Activated B cell treated with CpG ODN at 0.5 μM for 24 hours (primary cell): ENCODE results near the gene KRT80. TPM values are rescaled to one million over a fixed set of nuclear protein-coding genes. Genes with fewer than 3 reads are reported as not detected.

Experiments
- ATAC-seq: fragments of 200-7000 bp; cut with Tn5 transposase; one replicate; pipeline ENCODE4 v1.10.0; 2021; ENCODE audit warnings: low read depth, mild to moderate bottlenecking, moderate library complexity
- CTCF ChIA-PET: fragments of 350-600 bp; sonication (Branson Sonifier 250); formaldehyde crosslinking; loops from one replicate; lab custom pipeline; 2021; ENCODE audit warnings: antibody characterized with exemption; lab: Charles Lee
- POLR2A ChIA-PET: fragments of 350-600 bp; sonication (Branson Sonifier 250); formaldehyde crosslinking; loops from one replicate; lab custom pipeline; 2021; ENCODE audit warnings: antibody characterized with exemption; lab: Charles Lee
- DNase-seq: peaks from one replicate; pipeline ENCODE4 v3.0.0; 2022
- H3K27ac Mint-ChIP-seq: one replicate; pipeline ENCODE4 v1.8.0; 2020; ENCODE audit warnings: mixed read lengths
- H3K27me3 Mint-ChIP-seq: one replicate; pipeline ENCODE4 v1.8.0; 2021; ENCODE audit warnings: mixed read lengths
- H3K36me3 Mint-ChIP-seq: one replicate; pipeline ENCODE4 v1.8.0; 2021; ENCODE audit warnings: low read depth, mixed read lengths
- H3K4me1 Mint-ChIP-seq: one replicate; pipeline ENCODE4 v1.8.0; 2021; ENCODE audit warnings: mixed read lengths
- H3K4me3 Mint-ChIP-seq: one replicate; pipeline ENCODE4 v1.8.0; 2020; ENCODE audit warnings: mild to moderate bottlenecking, mixed read lengths
- H3K9me3 Mint-ChIP-seq: one replicate; pipeline ENCODE4 v1.8.0; 2020; ENCODE audit warnings: mixed read lengths
- intact Hi-C: fragments of 100-400 bp; cut with micrococcal nuclease; formaldehyde crosslinking; loops from one replicate; pipeline ENCODE4 v1.15.1; 2024
- total RNA-seq: library from RNA; stranded (reverse); gene quantifications from 2 replicates; pipeline ENCODE4 v1.2.3, GENCODE V29; 2022
- TF ChIP-seq, protein P1 (sequence below): fragments of 200-600 bp; IDR thresholded peaks from one replicate; pipeline ENCODE4 v1.8.0; 2022; ENCODE audit warnings: antibody characterized with exemption, mild to moderate bottlenecking

KRT80 gene
- total RNA-seq, 1 donor from 2014 or later = not detected

DNA sequence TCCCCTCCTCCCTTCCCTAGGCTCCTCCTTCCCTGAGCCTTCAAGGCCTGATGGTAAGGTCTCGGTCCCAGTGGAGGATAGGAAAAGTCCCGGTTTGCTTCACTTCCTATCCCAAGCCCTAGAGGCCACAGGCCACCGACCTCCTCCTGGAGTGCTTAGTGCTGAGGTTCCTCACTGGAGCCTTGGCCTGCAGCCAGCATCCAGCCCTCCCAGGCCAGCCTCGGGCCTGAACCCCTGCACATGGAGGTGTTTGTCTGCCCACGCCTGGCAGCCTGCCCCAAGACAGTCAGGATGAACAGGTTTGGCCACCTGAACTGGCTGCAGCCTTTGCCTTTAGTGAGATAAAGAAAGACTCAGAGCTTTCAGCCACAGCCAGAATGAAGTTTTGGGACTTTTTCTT is 25.4 kb upstream of the KRT80 start:
- intact Hi-C loops = no loop called here
- ChIA-PET POLR2A (interaction anchor here (0.7 kb wide), 1 partner anchor 116 kb away, joined by 3 read pairs; no protein-coding TSS in a partner anchor), CTCF (no interaction called here)
- DNase-seq (no peak), ATAC-seq (no peak)
- H3K27ac Mint-ChIP-seq = no peak overlapping the region
- TF ChIP-seq, protein P1, sequence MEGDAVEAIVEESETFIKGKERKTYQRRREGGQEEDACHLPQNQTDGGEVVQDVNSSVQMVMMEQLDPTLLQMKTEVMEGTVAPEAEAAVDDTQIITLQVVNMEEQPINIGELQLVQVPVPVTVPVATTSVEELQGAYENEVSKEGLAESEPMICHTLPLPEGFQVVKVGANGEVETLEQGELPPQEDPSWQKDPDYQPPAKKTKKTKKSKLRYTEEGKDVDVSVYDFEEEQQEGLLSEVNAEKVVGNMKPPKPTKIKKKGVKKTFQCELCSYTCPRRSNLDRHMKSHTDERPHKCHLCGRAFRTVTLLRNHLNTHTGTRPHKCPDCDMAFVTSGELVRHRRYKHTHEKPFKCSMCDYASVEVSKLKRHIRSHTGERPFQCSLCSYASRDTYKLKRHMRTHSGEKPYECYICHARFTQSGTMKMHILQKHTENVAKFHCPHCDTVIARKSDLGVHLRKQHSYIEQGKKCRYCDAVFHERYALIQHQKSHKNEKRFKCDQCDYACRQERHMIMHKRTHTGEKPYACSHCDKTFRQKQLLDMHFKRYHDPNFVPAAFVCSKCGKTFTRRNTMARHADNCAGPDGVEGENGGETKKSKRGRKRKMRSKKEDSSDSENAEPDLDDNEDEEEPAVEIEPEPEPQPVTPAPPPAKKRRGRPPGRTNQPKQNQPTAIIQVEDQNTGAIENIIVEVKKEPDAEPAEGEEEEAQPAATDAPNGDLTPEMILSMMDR = no peak
- H3K4me3 Mint-ChIP-seq = no peak overlapping the region
- no peaks in the 10 kb centered on the region for H3K36me3 Mint-ChIP-seq
- peaks cover 26% of the 10 kb centered on the region for H3K27me3 Mint-ChIP-seq
- no peaks in the 10 kb centered on the region for H3K9me3 Mint-ChIP-seq
- H3K4me1 Mint-ChIP-seq = no peaks in the 10 kb centered on the region

DNA sequence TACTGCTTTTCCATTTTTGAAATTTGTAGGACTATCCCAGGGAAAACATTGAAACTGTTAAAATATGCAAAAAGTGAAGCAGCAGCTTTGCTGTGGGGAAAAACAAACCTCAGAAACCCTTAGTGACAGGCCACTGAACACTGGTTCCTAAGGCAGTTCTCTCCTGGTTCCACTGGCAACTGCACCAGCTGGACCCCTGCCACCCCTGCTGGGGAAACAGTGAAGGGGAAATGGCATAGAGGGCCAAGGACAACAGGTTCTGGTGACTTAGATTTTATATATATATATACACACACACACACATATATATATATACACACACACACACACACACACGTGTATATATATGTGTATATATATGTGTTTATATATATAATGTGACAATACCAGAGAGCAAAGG is 25.0 kb upstream of the KRT80 start:
- H3K4me3 Mint-ChIP-seq = no peak overlapping the region
- CTCF ChIA-PET = no interaction called here
- intact Hi-C loops = no loop called here

DNA sequence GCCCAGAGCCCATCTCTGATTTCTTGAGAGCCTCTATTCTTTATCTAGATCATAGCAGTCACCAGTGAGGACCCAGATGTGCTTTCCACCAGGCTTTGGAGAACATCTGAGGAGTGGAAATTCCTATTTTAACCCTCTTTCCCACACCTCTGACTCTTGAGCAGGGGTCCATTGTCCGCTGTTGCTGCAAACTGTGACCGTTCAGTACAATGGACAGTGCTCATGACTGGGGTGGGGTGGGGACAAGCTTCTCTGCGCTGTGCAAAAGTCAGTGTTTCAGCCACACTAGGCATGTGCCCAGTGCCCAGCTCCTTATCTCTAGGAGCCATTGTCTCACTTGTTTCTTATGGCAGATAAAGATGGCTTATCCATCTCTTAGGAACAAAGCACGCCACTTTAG is 24.3 kb upstream of the KRT80 start:
- no peak for ATAC-seq
- no peaks in the 10 kb centered on the region for H3K36me3 Mint-ChIP-seq
- H3K27ac Mint-ChIP-seq = no peak overlapping the region
- DNase-seq = no peak
- ChIA-PET CTCF (no interaction called here), POLR2A (no interaction called here)
- H3K4me1 Mint-ChIP-seq = no peaks in the 10 kb centered on the region
- H3K27me3 Mint-ChIP-seq = peaks cover 18% of the 10 kb centered on the region
- H3K9me3 Mint-ChIP-seq = no peaks in the 10 kb centered on the region
- intact Hi-C loops = no loop called here
- TF ChIP-seq, protein P1 = no peak
- H3K4me3 Mint-ChIP-seq = no peak overlapping the region

More for the DNA sequence above, 25.0 kb upstream of the KRT80 start:
- H3K27ac Mint-ChIP-seq = no peak overlapping the region
- TF ChIP-seq, protein P1 = no peak
- H3K9me3 Mint-ChIP-seq = no peaks in the 10 kb centered on the region
- DNase-seq (no peak), ATAC-seq (no peak)
- no peaks in the 10 kb centered on the region for H3K4me1 Mint-ChIP-seq
- POLR2A ChIA-PET = interaction anchor here (0.7 kb wide), 1 partner anchor 117 kb away, joined by 3 read pairs; no protein-coding TSS in a partner anchor
- H3K27me3 Mint-ChIP-seq = peaks cover 22% of the 10 kb centered on the region
- no peaks in the 10 kb centered on the region for H3K36me3 Mint-ChIP-seq

DNA sequence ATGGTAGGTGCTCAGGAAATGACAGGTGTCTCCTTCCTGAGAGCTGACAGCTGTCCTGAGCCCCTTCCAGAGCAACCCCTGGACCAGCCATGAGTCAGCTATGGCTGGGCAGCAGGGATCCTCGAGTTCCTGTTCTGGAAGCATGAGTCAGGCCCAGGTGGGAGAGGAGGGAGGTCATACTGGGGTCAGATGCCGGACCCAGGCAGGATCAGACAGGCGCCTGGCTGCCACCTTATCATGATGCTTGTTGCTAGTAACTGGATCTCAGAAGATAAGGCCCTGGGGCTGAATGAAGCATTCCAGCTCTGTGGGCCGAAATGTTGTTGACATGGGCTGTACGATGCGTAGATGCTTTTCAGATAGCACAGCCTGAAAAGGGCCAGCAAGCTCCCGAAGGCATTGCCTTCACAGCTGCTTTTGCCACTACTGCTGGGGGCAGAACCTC is 23.8 kb upstream of the KRT80 start:
- CTCF ChIA-PET = interaction anchor here (1.2 kb wide), 1 partner anchor 293 kb away, joined by 3 read pairs; no protein-coding TSS in a partner anchor
- intact Hi-C loops = no loop called here
- TF ChIP-seq, protein P1 = no peak
- Mint-ChIP-seq H3K27me3 (peaks cover 17% of the 10 kb centered on the region), H3K4me3 (no peak overlapping the region), H3K4me1 (no peaks in the 10 kb centered on the region), H3K27ac (no peak overlapping the region), H3K36me3 (no peaks in the 10 kb centered on the region), H3K9me3 (no peaks in the 10 kb centered on the region)
- ATAC-seq (no peak), DNase-seq (no peak)
- POLR2A ChIA-PET = no interaction called here

DNA sequence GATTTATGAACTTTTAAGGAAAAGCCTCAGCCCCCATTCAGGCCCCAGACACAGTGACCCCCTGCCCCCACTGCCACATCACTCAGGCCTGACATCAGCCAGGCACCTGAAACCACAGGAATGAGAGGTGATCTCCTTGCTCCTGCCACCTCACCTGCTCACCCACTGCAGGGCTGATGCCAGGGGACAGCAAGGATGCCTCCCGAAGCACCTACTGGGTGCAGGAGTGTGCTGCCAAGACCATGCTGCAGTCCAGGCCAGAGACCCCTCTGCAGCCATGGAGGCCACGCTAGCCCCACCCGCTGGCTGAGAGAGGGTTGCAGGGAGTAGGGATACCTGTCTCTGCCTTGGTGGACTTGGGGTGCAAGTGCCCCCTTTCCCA is 22.6 kb upstream of the KRT80 start:
- peaks cover 17% of the 10 kb centered on the region for H3K27me3 Mint-ChIP-seq
- ChIA-PET CTCF (interaction anchor here (1.2 kb wide), 1 partner anchor 294 kb away, joined by 3 read pairs; no protein-coding TSS in a partner anchor), POLR2A (interaction anchor here (0.8 kb wide), 1 partner anchor 10 kb away, joined by 4 read pairs; no protein-coding TSS in a partner anchor)
- intact Hi-C loops = no loop called here
- DNase-seq = no peak
- no peaks in the 10 kb centered on the region for H3K4me1 Mint-ChIP-seq
- no peaks in the 10 kb centered on the region for H3K9me3 Mint-ChIP-seq
- no peak overlapping the region for H3K4me3 Mint-ChIP-seq
- ATAC-seq = no peak
- TF ChIP-seq, protein P1 = no peak
- no peak overlapping the region for H3K27ac Mint-ChIP-seq
- no peaks in the 10 kb centered on the region for H3K36me3 Mint-ChIP-seq
